HEK293 (cell line): ENCODE measurements around the gene C6orf47.

Experiments
- CTCF ChIA-PET: fragments of 350-600 bp; formaldehyde crosslinking; extraction: SDS; loops from one replicate; lab custom pipeline; 2021; ENCODE audit warnings: antibody characterized with exemption; lab: Yijun Ruan, JAX
- POLR2A ChIA-PET: fragments of 300-600 bp; formaldehyde crosslinking; extraction: SDS; loops from one replicate; lab custom pipeline; 2020; ENCODE audit warnings: antibody characterized with exemption, inconsistent platforms; lab: Yijun Ruan, JAX
- H3K27ac ChIP-seq: fragments of 200-500 bp; sonication (Bioruptor generic); 2 replicates; pipeline ENCODE4 v1.5.1; 2014; ENCODE audit warnings: low read depth, low read length, control low read depth, inconsistent platforms; ENCODE audit errors: extremely low read depth
- H3K36me3 ChIP-seq, 2 experiments: fragments of 200-500 bp in 1 of 2; sonication (Bioruptor generic) in 1 of 2; 1 replicate in 1 of 2; 2 replicates in 1 of 2; pipeline ENCODE4 v1.5.1; 2014 to 2017; ENCODE audit warnings: inconsistent platforms in 2 of 2, low read length in 2 of 2; ENCODE audit not compliant: control insufficient read depth in 2 of 2, insufficient read depth in 1 of 2
- H3K4me1 ChIP-seq: fragments of 200-500 bp; sonication (Bioruptor generic); 2 replicates; pipeline ENCODE4 v1.5.1; 2014; ENCODE audit warnings: mild to moderate bottlenecking, low read length, inconsistent platforms; ENCODE audit not compliant: control insufficient read depth, insufficient read depth
- H3K4me3 ChIP-seq: 2 replicates; pipeline ENCODE4 v1.5.1; 2011; ENCODE audit warnings: low read depth, mild to moderate bottlenecking, control low read depth, low read length, moderate library complexity
- H3K9me3 ChIP-seq: fragments of 200-500 bp; sonication (Bioruptor generic); 2 replicates; pipeline ENCODE4 v1.5.1; 2014; ENCODE audit warnings: low read depth, low read length, inconsistent platforms; ENCODE audit not compliant: control insufficient read depth, insufficient read depth
- HOXD13 ChIP-seq: sonication (generic); formaldehyde crosslinking; IDR thresholded peaks from 2 replicates; pipeline ENCODE4 v1.8.0; 2022; ENCODE audit warnings: missing genetic modification reagents, borderline replicate concordance
- PRDM10 ChIP-seq: fragments of 450-650 bp; formaldehyde crosslinking; IDR thresholded peaks from 2 replicates; pipeline ENCODE4 v1.5.1; 2016; ENCODE audit warnings: missing biosample characterization, missing genetic modification characterization
- REST ChIP-seq: fragments of 450-650 bp; formaldehyde crosslinking; IDR thresholded peaks from 2 replicates; pipeline ENCODE4 v1.5.1; 2016; ENCODE audit warnings: missing biosample characterization, missing genetic modification characterization
- ZBTB10 ChIP-seq: fragments of 450-650 bp; formaldehyde crosslinking; IDR thresholded peaks from 2 replicates; pipeline ENCODE4 v1.5.1; 2016; ENCODE audit warnings: missing biosample characterization, missing genetic modification characterization
- ZBTB26 ChIP-seq: fragments of 450-650 bp; formaldehyde crosslinking; optimal IDR thresholded peaks from 2 replicates; pipeline ENCODE3; 2016; ENCODE audit warnings: missing biosample characterization, mild to moderate bottlenecking, missing genetic modification characterization
- ZIC2 ChIP-seq: fragments of 450-650 bp; formaldehyde crosslinking; IDR thresholded peaks from 2 replicates; pipeline ENCODE4 v1.5.1; 2016; ENCODE audit warnings: missing biosample characterization, missing genetic modification characterization
- ZNF133 ChIP-seq: fragments of 450-650 bp; formaldehyde crosslinking; IDR thresholded peaks from 2 replicates; pipeline ENCODE4 v1.5.1; 2016; ENCODE audit warnings: missing biosample characterization, missing genetic modification characterization
- ZNF155 ChIP-seq: fragments of 450-650 bp; formaldehyde crosslinking; IDR thresholded peaks from 2 replicates; pipeline ENCODE4 v1.5.1; 2016; ENCODE audit warnings: missing biosample characterization, missing genetic modification characterization
- ZNF366 ChIP-seq: fragments of 450-650 bp; formaldehyde crosslinking; conservative IDR thresholded peaks from 2 replicates; pipeline ENCODE4 v1.5.1; 2016; ENCODE audit warnings: missing biosample characterization, missing genetic modification characterization
- ZNF510 ChIP-seq: fragments of 450-650 bp; formaldehyde crosslinking; IDR thresholded peaks from 2 replicates; pipeline ENCODE4 v1.5.1; 2018; ENCODE audit warnings: mild to moderate bottlenecking, missing genetic modification characterization, missing biosample characterization; ENCODE audit not compliant: insufficient replicate concordance
- ZNF621 ChIP-seq: fragments of 450-650 bp; formaldehyde crosslinking; IDR thresholded peaks from 2 replicates; pipeline ENCODE4 v1.5.1; 2017; ENCODE audit warnings: missing biosample characterization, missing genetic modification characterization

Gene C6orf47

GRCh38 chr6:31659649-31660380 is 763 bp downstream of the C6orf47 start:
- Histone ChIP-seq H3K9me3 (no peaks in the 10 kb centered on the region), H3K4me3 (peak overlapping the region; percentile 67), H3K36me3 (peaks cover 0 to 55% of the 10 kb centered on the region in 2 experiments; a peak in 2 of 3 replicates), H3K4me1 (peaks cover 6% of the 10 kb centered on the region; the same call in 1 of the 2 replicates), H3K27ac (peak overlapping the region; percentile 73)
- ChIA-PET CTCF (interaction anchor here (0.5 to 1.5 kb wide), 6 partner anchors 8 to 171 kb away, joined by 3 to 16 read pairs (median 4); partner anchors contain the start of gene BAG6), POLR2A (interaction anchor here (0.6 to 7.4 kb wide), 28 partner anchors 7 to 1312 kb away, joined by 3 to 180 read pairs (median 5); partner anchors contain the start of genes ABHD16A, APOM, ATP6V1G2 and BAG6)
- TF ChIP-seq HOXD13 (CRISPR knock-in tag) = no peak
- peak; percentile 91 for TF ChIP-seq REST (tag by site-specific recombination)
- TF ChIP-seq PRDM10 (tag by site-specific recombination) = 0 out of 2 replicates have a peak, but pooled peaks have one; percentile 7
- TF ChIP-seq ZBTB10 (tag by site-specific recombination) = peak; percentile 37; the same call in 1 of the 2 replicates

GRCh38 chr6:31658983-31659648 is 1.5 kb downstream of the C6orf47 start:
- Histone ChIP-seq H3K4me1 (peaks cover 3% of the 10 kb centered on the region; the same call in 1 of the 2 replicates), H3K36me3 (peaks cover 0 to 55% of the 10 kb centered on the region in 2 experiments; a peak in 2 of 3 replicates), H3K27ac (0 out of 2 replicates have a peak overlapping the region, but pooled peaks have one; percentile 73)
- CTCF ChIA-PET = no interaction called here
- TF ChIP-seq ZNF366 (tag by site-specific recombination) (no peak), ZIC2 (tag by site-specific recombination) (no peak), ZNF155 (tag by site-specific recombination) (no peak), ZNF510 (tag by site-specific recombination) (no peak), ZBTB26 (tag by site-specific recombination) (no peak), ZNF621 (tag by site-specific recombination) (no peak), ZNF133 (tag by site-specific recombination) (no peak)
- TF ChIP-seq, all 188 proteins: peak for 0
- no peaks in the 10 kb centered on the region for H3K9me3 ChIP-seq
- POLR2A ChIA-PET = interaction anchor here (0.6 to 3.2 kb wide), 5 partner anchors 12 to 942 kb away, joined by 3 to 12 read pairs (median 8); partner anchors contain the start of gene MDC1
- H3K4me3 ChIP-seq = peak overlapping the region; percentile 67
